HG03575 (cell line): ENCODE results near the gene AANAT.

Source experiments
- ATAC-seq: cut with Tn5 transposase; IDR thresholded peaks from one replicate; pipeline ENCODE4 v1.9.1; 2021; ENCODE audit not compliant: unreplicated experiment, insufficient number of reproducible peaks, low FRiP score; ENCODE audit errors: extremely low read depth

AANAT gene

DNA sequence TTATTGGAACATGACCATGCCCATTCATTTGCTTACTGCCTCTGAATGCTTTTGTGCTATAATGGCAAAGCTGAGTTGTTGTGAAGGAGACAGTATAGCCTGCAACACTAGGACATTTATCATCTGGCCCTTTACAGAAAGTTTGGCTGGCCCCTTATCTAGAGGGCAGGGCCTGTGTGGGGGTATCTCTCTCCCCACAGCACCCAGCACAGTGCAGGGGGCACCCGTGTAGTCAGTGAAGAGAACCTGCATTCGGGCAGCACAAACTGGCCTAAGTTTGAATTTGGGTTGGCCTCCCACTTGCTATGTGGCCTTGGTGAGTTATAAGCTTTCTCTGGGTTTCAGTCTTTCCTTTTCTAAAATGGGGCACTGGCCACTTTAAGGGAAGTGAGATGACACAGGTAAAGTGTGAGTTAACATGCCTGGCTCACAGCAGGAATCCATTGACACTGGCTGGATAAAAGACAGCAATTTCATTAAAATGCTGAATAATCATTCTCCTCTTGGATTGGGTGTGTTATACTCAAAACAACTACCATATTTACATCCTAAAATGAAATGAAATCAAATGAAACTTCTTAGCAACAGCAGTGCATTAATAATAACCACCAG, 26.5 kb upstream of the AANAT start:
- no peak for ATAC-seq

DNA sequence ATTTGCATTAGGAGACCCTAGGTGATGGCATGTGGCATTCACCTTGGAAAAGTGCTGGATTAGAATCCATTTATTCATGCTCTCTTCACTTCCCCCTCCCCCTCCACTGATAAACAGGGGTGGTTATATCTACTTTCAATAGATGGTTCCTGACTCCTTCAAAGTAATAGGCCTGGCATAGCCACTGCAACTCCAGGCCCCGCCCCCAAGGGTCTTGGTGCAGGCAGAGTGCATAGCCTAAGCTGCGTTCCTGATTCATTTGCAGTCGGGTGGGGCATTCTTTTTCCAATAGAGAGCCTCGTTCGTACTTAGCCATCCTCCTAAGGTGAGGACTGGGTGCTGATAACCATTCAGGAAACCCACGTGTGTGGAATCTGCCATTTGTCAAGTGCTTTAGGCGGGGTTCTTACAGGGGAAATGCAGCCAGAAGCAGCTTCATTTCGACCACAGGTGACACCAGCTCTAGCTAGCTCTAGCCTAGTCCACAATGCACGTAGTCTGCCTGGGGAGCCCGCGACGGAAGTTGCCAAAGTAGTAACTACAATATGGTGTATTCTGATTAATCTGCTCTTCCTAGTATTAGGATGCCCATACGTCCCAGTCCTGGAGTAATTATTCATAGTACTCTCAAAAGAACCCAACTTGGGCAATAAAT, 25.6 kb upstream of the AANAT start:
- ATAC-seq, result no peak

DNA sequence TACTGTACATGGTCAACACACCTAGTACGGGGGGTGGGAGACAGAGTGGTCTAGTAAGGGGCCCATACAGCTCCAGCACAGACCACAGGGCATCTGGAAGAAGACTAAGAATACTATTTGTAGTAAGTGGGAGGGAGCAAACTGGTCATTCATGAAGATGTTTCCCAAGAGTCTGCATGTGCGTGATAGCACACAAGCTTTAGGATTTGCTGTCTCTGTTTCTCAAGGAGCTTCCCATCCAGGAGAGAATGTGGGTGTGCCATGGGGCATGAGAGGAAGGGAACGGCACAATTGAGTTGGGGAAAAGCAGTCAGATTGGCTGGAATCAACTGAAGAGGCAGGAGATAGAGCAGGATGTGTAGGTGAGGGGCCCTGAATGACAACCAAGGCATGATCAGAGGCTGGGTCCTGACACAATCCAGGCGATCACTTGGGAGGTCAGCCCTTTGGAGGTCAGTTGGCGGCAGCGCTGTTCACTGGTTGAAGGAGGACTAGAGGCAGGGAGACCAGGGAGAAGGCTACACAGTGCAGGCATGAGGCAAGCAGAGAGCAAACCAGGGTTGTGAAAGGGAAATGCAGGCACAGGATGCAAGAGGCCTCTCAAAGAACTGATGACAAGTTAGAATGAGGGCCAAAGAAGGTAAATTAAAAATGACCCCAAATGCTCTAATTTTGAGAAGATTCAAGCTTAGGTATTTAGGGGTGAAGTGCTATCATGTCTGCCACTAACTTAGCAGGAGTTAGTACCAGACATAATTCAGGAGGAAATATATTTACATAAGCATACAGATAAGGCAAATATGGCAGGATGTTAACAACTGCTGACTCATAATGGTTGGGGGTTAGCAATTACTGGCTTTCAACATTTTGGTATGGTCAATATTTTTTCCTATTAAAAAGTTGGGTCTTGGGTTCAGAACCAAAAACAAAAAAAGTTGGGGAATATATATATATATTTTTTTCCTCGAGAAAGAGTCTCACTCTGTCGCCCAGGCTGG, 24.8 kb upstream of the AANAT start:
- ATAC-seq, result no peak

DNA sequence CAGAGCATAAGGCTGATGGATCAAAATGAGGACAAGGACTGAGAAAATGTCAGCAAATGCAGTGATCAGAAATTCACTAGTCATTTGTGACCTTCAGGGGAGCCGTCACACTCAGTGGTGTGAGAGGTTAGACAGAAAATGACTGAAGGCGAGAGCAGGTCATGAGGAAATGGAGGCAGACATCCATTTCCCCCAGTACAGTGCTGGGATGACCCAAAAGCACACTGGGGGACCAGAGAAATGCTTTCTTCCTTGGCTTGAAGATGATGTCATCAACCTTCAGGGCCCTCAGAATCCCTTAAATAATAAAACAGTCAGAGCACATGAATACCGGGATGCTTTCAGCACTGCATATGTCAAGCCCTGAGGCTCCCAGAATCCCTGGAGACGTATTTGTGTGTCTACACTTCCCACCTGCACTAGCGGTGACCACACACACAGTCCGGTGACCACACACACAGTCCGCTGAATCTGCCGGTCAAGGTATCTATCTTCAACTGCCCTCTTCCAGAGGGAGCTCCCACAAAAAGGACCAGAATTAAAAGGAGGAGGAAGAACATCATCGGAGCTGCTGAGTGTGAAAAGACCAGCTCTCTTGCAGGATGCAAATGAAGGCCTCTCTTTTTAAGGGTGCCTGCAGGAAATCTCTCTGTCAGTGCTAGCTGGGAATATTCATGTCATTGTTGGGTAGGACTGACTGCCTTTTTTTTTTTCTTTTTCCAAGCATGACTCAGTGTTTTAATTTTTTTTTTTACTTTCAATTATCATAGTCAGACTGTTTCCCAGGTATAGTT, 22.7 kb upstream of the AANAT start:
- ATAC-seq, result no peak

DNA sequence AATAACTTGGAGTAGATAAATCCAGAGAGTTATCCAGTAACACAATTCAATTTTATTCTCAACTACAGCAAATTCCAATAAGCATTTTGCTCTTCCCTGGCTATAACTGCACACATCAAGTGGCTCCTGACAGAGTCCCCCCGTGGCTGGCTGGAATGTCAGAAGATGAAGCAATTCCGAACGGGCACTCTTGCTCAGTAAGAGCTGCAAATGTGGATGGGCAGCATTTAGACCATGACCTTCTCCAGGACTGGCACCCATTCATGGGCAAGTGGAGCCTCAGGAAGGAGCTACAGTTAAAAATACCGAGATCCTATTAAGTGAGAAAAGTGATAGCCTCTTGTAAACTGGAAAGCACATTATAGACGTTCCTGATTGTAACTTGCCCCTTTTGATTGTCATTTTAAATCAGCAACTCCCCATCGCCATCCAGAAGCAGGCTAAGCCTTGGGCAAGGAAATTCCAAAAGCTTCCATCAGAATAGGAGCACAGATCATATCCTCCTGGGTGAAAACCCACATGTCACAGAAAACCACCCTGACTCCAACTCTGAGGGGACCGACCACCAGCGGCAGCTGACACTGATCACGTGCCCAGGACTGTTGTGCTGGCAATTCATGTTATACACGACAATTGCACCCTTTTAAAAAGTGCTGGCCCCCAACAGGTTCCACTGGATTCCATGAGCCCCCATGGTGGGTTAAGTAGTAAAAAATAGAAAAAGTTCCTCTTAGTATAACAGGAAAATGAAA, 21.5 kb upstream of the AANAT start:
- ATAC-seq, result no peak

DNA sequence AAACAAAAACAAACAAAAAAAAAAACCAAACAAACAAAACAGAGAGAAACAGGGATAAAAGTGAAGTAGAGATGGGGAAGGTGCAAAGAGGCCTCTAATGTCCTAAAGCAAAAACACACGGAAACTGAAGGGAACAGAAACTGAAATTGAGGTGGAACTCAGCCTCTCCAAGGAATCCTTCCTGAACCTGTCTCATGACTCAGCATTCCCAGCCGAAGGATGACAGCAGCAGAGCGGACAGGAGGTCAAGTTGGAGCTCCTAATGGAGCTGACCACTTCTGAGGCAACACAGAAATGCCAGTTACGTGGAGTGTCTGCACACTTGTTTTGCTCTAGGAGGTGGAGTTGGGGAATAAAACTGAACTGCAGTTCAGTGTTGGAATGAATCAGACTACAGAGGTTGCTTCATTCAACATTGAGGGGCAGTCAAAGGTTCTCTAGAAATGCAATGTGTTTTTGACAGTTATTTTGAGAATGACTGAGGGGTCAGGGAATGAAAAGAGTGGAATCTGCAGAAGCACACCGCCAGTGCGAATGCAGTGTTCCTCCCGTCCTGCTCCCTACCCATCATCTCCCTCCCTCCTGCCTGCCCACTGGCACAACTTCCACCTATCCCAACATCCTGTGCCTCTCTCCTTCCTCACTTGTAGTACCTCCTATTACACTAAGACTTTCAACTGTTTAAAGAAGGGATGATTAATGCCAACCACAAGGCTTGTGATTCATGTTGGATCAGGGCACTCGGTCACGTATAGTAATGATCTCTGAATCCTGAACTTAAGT, 20.8 kb upstream of the AANAT start:
- ATAC-seq, result no peak

DNA sequence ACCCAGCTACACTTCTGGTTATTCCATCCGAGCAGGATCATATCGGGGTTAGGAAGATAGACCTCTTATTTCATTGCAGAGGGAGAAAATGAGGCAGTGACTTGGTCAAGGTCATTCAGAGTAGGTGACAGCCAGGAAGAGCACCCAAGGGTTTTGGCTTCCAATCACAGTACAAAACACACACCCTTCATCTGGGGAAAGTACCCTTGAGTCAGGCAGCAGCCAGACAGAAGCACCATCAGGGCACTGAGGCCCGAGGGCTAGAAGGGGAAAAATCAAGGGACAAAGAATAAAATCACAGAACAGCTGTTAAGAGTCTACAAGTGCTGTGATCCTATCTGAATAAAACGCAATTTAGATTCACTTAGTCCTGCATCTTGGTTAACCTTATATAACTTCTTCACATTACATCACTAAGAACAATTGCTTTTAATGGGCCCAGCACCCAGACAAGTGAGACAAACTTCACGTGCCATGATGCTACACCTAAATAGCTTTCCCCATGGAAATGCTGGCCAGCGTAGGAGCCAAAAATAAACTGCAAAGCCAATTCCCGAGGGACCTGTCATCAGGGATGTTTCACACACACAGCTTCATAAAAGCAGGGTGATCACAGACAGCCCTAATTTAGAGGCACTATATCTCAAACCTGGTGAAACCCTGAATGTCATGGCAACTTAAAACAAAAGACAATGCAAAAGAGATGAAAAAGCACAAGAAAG, 19.3 kb upstream of the AANAT start:
- no peak for ATAC-seq

DNA sequence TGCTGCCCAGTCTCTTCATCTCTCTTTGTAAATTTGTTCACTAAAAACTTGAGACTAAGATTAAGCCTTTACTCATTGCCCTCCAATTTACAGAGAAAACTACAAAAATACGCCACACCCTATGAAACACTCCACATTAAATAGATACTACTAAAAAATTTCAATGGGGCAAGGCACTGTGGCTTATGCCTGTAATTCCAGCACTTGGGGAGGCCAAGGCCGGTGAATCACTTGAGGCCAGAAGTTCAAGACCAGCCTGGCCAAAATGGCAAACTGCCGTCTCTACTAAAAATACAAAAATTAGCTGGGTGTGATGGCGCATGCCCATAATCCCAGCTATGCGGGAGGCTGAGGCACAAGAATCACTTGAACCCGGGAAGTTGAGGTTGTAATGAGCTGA, 18.3 kb upstream of the AANAT start:
- ATAC-seq, result no peak

DNA sequence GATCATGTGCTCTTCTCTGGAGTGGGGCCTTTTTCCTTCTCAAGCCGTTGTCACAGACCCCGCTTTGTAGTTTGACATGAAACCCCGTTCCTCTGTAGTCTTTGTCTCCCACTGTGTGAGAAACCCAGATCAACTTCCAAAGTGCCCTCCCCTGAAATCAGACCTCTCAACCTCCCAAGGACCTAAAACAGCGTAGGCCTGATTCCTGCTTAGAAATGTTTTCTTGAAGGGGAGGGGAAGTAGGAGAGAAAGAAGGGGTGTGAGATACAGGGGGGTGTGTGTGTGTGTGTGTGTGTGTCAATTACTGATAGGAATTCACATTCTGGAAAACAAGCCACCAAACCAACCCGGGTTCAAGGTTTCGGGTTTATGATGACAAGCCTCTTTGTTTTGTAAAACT, 15.9 kb upstream of the AANAT start:
- ATAC-seq, result no peak

DNA sequence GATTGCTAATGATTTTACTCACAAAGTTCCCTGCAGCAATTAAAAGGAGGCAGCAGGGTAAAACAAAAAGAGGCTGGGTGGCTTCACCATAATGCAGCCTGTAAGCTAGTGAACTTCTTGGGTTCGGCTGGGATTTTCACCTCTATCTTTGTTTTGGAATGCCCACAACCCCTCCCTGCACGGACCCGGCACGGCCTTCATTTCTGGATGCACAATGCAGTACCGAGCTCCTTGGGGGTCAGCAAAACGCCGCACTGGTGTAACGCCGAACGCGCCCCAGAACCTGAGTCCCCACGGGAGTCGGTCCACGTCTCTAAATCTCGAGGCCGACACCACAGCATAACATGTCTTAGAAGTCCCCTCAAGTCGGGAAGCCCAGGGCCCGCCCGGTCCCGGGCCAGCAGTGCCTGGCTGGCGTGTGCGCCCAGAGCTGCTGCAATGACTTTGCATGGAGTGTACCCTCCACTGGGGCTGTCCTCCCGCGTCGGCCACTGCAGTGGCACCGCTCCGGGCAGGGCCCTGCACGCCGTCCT, 15.2 kb upstream of the AANAT start:
- no peak for ATAC-seq

DNA sequence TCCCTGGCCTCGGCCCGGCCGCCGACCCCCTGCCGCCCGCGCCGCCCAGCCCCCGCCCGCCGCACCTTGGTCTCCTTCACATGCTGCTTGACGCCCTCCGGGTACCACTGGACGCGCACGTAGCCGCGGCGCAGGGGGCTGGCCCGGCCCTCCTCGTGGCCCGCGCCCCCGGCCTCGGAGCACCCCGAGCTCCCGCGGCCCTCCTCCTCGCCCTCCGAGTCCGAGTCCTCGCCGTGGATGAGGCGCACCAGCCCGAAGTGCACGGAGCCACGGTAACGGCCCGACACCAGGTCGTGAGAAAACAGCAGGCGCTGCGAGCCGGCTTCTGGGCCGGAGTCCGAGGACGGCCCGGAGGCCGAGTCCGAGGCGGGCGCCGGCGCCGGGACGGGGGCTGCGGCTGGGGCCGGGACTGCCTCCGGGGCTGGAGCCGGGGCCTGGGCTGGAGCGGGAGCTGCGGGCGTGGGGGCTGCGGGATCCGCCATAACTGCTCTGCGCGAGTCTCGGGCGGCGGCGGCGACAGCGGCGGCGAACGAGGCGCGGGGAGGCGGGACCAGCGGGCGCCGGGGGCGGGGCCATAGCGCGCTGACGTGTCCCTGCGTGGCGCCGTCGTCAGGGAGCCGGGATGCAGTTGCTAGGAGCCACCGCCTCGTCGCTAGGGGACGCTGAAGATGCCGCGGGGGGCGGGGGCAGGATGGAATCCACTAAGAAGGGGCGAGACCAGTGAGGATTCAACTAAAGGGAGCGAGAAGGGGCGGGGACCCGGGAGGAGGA, 14.6 kb upstream of the AANAT start, which contains the start of gene UBE2O:
Gene UBE2O, minus strand, starts transcription at position 493 of the 771 bp plus-strand sequence. Its CDS starts 11 bp downstream, at position 482.
- no peak for ATAC-seq

DNA sequence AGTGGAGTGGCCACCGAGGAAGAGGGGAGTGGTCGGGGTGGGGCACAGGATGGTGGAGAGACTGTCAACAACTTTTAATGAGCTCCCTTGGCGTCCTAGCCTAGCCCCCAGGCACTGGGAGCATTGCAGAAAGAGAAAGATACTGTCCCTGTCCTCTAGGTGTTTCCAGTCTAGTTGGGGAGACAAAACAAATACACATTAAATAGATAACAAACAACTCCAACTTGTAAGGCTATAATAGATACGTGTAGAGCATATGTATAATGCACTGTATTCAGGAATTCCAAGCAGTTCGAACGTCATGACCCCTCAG, 14.0 kb upstream of the AANAT start:
- no peak for ATAC-seq

DNA sequence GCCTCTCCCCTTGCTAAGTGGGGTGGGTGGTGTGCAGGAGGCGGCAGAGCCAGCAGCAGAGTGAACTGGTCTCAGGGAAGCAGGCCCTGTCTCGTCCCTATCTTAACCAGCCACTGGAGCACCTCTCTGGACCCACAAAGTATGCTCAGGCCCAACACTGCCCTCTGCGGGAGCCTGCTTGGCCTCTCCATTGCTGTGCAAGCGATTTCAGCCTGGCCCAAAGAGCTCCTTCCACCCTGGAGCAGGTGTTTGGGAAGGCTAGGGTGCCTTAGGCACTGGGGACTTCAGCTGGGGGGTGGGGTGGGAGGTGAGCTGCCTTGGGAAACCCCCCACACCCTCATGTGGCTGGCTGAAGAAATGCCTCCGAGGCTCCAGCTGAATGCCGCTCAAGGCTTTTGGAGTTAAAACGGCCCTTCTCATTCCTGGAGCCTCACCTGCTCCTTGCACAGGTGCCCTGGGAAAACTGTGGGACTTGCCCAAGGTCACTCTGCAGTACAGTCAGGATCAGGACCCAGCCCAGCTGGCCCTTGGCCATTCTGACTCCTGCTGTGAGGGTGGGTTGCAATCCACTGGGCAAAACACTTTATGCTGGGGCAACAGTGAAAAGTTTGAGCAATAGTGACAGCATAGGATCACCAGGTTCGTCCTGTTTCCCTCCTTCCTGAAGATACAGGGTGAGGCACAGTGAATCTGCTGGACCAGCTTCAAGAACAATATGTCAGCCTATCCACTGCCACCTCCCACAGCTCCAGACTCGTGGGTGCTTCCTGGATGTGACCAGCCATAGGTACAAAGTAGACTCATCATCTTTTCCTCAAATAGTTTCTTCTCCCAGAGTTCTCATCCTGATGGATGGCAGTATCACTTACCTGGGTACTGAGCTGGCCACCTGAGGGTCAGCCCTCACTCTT, 8.6 kb upstream of the AANAT start:
- no peak for ATAC-seq

DNA sequence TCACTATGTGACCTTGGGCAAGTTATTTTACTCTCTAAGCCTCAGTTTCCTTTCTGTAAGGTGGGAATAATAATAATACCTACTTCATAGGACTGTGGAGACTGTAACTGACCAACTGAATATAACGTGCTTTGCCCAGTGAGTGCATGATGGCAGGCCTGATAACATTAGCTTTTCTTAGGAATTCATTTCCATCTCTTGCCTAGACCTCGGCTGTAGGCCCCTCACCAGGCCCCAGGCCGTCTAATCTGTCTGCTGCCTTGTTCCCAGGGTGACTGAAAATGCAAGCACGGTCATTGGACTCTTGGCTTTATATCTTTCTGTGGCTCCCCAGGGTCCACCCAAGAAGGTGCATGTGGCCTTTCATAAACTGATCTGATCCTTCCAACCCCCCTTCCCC, 7.7 kb upstream of the AANAT start:
- ATAC-seq, result no peak

DNA sequence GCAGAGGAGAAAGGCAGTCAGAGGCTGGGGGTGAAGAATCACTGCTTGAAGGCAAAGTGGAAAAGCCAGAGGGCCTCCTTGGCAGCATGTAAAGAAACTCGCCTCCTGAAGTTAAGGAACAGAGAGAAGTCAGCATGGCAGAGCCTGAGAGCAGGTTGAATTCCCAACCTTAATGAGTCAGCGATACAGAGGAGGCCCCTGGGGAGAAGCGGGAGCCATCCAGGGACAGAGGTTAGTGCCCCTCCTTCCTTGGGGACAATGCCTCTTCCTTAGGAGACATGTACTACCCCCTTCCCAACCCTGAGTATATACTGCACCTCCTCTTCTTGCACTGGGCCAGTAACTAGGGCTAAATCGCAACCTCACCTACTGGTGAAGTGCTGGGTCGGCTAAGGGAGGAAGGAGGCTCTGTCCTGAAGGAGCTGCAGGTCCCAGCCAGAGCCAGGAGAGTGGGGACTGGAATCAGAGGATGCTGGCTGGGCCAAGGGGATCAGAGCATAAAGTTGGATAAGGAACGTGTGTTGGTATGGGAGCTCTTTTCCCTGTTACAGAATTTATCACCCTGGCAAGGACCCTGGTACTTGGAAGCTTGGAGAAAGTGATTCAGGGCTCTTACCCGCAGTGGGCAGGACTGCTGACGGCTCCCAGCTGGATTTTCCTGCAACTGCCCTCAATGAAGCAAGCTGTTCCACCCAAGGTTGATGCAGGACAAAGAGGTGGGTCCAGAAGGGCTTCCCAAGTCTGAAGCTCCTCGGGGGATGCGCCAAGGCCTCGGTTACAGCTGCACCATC, 5.4 kb upstream of the AANAT start:
- no peak for ATAC-seq
